Mammary epithelial cell (primary cell): ENCODE measurements around the gene TSPAN5.

Experiments
- CTCF ChIP-seq, 2 donors: IDR thresholded peaks in 1 of 2; conservative IDR thresholded peaks in 1 of 2; 2 replicates each; pipeline ENCODE4 v1.5.1; 2011 to 2012; ENCODE audit warnings: inconsistent platforms in 2 of 2, low read length in 2 of 2, mild to moderate bottlenecking in 2 of 2, control low read depth in 1 of 2, low read depth in 1 of 2; ENCODE audit not compliant: insufficient read depth in 1 of 2; ENCODE audit errors: extremely low read depth in 1 of 2
- EZH2 ChIP-seq: IDR thresholded peaks from 2 replicates; pipeline ENCODE4 v1.6.1; 2012; ENCODE audit warnings: low read length, inconsistent platforms, borderline replicate concordance

DNA sequence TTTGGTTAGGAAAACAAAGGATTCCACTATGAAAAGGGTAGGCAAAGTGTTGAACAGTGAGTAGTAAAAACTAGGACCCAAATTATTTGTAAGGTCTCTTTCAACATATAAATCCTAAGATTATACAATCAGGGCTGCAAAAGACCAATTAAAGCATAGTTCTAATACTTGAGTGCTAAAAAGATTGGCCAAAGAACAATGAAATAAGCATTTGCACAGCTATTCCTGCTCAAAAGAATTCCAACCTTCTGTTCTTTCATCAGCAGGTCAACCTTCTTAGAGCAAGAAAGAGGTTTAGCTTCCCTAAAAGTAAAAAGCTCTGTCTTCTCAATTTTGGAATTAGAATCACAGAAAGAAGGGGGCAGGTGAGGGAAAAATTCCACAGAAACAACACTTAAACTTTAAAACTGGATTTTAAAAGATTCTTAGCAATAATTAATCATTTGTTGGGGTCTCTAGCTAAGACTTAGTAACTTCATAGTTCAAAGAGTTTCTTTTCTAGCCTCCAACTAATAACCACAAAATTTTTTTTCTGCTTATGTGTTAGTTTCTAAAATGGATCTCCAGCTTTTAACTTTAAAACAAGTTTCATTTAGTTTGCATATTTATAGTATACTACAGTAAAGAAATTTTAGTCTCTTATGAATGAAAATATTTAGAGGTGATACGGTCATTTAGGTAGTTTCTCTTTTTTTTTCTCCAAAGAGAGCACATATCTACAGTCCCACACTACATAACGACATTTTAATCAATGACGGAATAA is 16.3 kb downstream of the TSPAN5 start:
- TF ChIP-seq CTCF (conservative IDR thresholded peaks at IDR 0.05 in 1 of 2, IDR thresholded peaks at IDR 0.05 in 1 of 2; ENCODE audit: extremely low read depth in 1 of 2, insufficient read depth in 1 of 2, low read depth in 1 of 2, low read length in 2 of 2) (no peak), EZH2 (no peak)
